HL-60 (cell line): Measurements from ENCODE around the gene RNF26.

Experiments used
- POLR2AphosphoS5 ChIP-seq: IDR thresholded peaks from 2 replicates; pipeline ENCODE4 v1.6.1; 2012; ENCODE audit warnings: low read depth
- TF ChIP-seq, protein P1 (sequence below): IDR thresholded peaks from one replicate; pipeline ENCODE4 v1.5.1; 2011; ENCODE audit warnings: low read length, control low read depth, inconsistent platforms; ENCODE audit not compliant: insufficient read depth

DNA sequence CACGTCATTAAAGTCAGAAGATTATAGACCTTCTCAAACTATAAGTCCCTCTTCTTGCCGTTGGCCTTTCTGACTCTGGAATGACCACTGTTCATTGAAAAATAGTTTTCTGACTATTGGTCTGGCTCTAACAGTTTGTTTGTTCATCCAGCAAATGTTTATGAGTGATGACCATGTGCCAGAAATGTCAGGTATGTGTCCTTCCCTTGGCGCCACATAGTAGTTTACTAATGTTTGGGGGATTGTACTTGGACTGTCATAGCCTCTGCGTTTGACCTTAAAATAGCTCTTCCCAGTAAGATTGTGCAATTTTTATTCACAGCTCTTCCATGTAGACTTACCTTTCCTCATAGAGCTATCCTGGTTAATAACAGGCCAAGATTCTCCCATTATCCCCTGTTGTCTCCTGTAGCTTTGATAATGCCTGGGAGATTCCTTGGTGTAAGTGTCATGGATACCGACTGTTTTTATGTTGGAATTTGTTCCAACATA lies 31.1 kb upstream of the RNF26 start:
- TF ChIP-seq, protein P1, sequence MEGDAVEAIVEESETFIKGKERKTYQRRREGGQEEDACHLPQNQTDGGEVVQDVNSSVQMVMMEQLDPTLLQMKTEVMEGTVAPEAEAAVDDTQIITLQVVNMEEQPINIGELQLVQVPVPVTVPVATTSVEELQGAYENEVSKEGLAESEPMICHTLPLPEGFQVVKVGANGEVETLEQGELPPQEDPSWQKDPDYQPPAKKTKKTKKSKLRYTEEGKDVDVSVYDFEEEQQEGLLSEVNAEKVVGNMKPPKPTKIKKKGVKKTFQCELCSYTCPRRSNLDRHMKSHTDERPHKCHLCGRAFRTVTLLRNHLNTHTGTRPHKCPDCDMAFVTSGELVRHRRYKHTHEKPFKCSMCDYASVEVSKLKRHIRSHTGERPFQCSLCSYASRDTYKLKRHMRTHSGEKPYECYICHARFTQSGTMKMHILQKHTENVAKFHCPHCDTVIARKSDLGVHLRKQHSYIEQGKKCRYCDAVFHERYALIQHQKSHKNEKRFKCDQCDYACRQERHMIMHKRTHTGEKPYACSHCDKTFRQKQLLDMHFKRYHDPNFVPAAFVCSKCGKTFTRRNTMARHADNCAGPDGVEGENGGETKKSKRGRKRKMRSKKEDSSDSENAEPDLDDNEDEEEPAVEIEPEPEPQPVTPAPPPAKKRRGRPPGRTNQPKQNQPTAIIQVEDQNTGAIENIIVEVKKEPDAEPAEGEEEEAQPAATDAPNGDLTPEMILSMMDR = no peak
- no peak for TF ChIP-seq POLR2AphosphoS5
